HG03432 (cell line): ENCODE data around the gene ADAMTSL2.

Experiments
- ATAC-seq: cut with Tn5 transposase; IDR thresholded peaks from one replicate; pipeline ENCODE4 v1.9.1; 2021; ENCODE audit warnings: mild to moderate bottlenecking, moderate library complexity; ENCODE audit not compliant: unreplicated experiment

Gene ADAMTSL2

GRCh38 chr9:133516256-133516960 lies 18.1 kb upstream of the ADAMTSL2 start:
- no peak for ATAC-seq

GRCh38 chr9:133516961-133517350 lies 17.5 kb upstream of the ADAMTSL2 start:
- ATAC-seq, result no peak

GRCh38 chr9:133517711-133518110 lies 16.8 kb upstream of the ADAMTSL2 start:
- no peak for ATAC-seq

- no peak for ATAC-seq
These were observed 16.3 kb upstream of the ADAMTSL2 start for GRCh38 chr9:133518200-133518599.

GRCh38 chr9:133518706-133519449 lies 15.6 kb upstream of the ADAMTSL2 start:
- ATAC-seq, result no peak

- no peak for ATAC-seq
These were observed 14.8 kb upstream of the ADAMTSL2 start for GRCh38 chr9:133519693-133520092.

GRCh38 chr9:133520121-133520835 lies 14.2 kb upstream of the ADAMTSL2 start:
- ATAC-seq, result no peak

- no peak for ATAC-seq
These were observed 13.1 kb upstream of the ADAMTSL2 start for GRCh38 chr9:133521122-133522072.

- no peak for ATAC-seq
These were observed 12.2 kb upstream of the ADAMTSL2 start for GRCh38 chr9:133522073-133522910.

- ATAC-seq, result no peak
These were observed 11.4 kb upstream of the ADAMTSL2 start for GRCh38 chr9:133523106-133523505.

- no peak for ATAC-seq
These were observed 10.4 kb upstream of the ADAMTSL2 start for GRCh38 chr9:133524146-133524545.

- ATAC-seq, result no peak
These were observed 9.8 kb upstream of the ADAMTSL2 start, which contains the start of gene MYMK for GRCh38 chr9:133524679-133525228. MYMK (minus strand) TSS chr9:133524959; CDS start chr9:133524844, 115 bp downstream.

- no peak for ATAC-seq
These were observed 8.8 kb upstream of the ADAMTSL2 start for GRCh38 chr9:133525677-133526076.

- no peak for ATAC-seq
These were observed 7.7 kb upstream of the ADAMTSL2 start for GRCh38 chr9:133526721-133527321.

GRCh38 chr9:133527444-133527920 lies 7.0 kb upstream of the ADAMTSL2 start:
- ATAC-seq, result no peak

- ATAC-seq, result no peak
These were observed 6.3 kb upstream of the ADAMTSL2 start for GRCh38 chr9:133528001-133528875.

GRCh38 chr9:133528876-133529241 lies 5.6 kb upstream of the ADAMTSL2 start:
- ATAC-seq, result no peak

GRCh38 chr9:133529457-133529856 lies 5.0 kb upstream of the ADAMTSL2 start:
- no peak for ATAC-seq
